ENCODE measurements around the gene CPNE4.

Gene CPNE4

GRCh38 chr3:131551761-131552160 is 483.1 kb downstream of the CPNE4 start:
- H3K4me1 Mint-ChIP-seq (ENCODE audit: low read depth), result no peaks in the 10 kb centered on the region
- H3K27me3 Mint-ChIP-seq, result peaks cover 11% of the 10 kb centered on the region
- no peaks in the 10 kb centered on the region for H3K36me3 Mint-ChIP-seq
- H3K4me3 Mint-ChIP-seq, result no peak overlapping the region
- no peak overlapping the region for H3K27ac Mint-ChIP-seq
- no peaks in the 10 kb centered on the region for H3K9me3 Mint-ChIP-seq (ENCODE audit: low read depth)

- no peaks in the 10 kb centered on the region for H3K4me1 Mint-ChIP-seq (ENCODE audit: low read depth)
- peaks cover 13% of the 10 kb centered on the region for H3K27me3 Mint-ChIP-seq
- no peak overlapping the region for H3K4me3 Mint-ChIP-seq
These were observed 484.0 kb downstream of the CPNE4 start for GRCh38 chr3:131550562-131551465.

DNA sequence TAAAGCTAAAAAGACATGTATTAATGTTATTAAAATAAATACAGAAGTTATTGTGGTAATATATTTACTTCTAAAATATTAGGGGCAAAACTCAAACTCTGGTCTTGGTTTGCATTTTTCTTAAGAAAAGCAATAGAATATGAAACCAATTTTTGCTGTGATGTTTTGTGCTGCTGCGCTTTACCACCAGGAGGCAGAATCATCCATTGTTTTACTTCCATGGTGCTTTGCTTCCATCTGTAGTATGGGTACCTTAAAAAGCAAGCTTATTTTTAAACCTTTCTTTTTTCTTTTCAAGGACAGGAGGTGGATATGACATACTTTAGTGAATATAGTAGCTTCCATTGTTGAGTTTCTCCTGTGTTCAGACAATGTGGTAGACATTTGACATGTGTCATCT is 485.5 kb downstream of the CPNE4 start:
- Mint-ChIP-seq H3K36me3 (no peaks in the 10 kb centered on the region), H3K4me1 (ENCODE audit: low read depth) (no peaks in the 10 kb centered on the region), H3K9me3 (ENCODE audit: low read depth) (no peaks in the 10 kb centered on the region), H3K27me3 (peaks cover 13% of the 10 kb centered on the region), H3K4me3 (no peak overlapping the region), H3K27ac (no peak overlapping the region)

More at GRCh38 chr3:131550562-131551465, 484.0 kb downstream of the CPNE4 start:
- H3K27ac Mint-ChIP-seq, result no peak overlapping the region
- H3K9me3 Mint-ChIP-seq (ENCODE audit: low read depth), result no peaks in the 10 kb centered on the region
- no peaks in the 10 kb centered on the region for H3K36me3 Mint-ChIP-seq

DNA sequence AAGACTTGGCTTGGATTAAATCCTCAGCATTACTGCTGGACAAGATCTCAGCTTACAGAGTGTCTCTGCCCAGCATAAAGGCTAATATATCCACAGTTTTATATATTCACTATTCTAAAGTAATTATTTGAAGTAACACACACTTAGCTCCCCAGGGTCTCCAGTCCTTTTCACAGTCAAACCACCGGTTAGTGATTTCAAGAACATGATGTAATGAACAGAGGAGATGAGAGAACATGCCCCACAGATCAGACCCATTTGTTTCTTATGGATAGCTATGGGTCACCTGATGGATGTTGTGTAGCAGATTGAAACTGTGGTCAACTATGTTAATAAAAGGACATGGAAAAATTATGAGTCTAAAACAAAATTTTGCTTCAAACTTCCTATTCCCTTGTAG is 487.2 kb downstream of the CPNE4 start:
- H3K27me3 Mint-ChIP-seq, result peaks cover 13% of the 10 kb centered on the region
- no peaks in the 10 kb centered on the region for H3K9me3 Mint-ChIP-seq (ENCODE audit: low read depth)
- H3K4me3 Mint-ChIP-seq, result no peak overlapping the region
- no peak overlapping the region for H3K27ac Mint-ChIP-seq
- H3K4me1 Mint-ChIP-seq (ENCODE audit: low read depth), result no peaks in the 10 kb centered on the region
- no peaks in the 10 kb centered on the region for H3K36me3 Mint-ChIP-seq

DNA sequence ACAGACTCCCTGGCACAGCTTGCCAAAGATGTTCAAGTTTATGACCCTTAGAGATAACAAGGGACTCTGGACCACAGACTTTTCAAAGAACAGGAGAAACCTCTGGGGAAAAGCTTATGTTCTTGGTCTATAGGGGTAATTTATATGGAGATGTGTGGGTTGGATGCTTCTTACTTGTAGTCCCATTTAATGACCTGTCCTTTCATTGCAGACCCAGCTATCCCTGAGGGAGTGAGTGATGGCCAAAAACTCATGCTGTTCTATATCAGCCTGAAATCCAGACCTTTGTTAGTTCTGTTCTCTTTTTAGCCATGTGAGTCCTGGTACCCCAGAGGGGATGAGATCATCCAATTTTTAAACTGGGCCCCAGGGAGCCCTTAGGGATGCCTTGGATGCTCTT is 488.4 kb downstream of the CPNE4 start:
- no peaks in the 10 kb centered on the region for H3K4me1 Mint-ChIP-seq (ENCODE audit: low read depth)
- peaks cover 13% of the 10 kb centered on the region for H3K27me3 Mint-ChIP-seq
- no peaks in the 10 kb centered on the region for H3K36me3 Mint-ChIP-seq
- H3K4me3 Mint-ChIP-seq, result no peak overlapping the region
- no peak overlapping the region for H3K27ac Mint-ChIP-seq
- no peaks in the 10 kb centered on the region for H3K9me3 Mint-ChIP-seq (ENCODE audit: low read depth)

- Mint-ChIP-seq H3K4me1 (ENCODE audit: low read depth) (no peaks in the 10 kb centered on the region), H3K27me3 (peaks cover 17% of the 10 kb centered on the region), H3K36me3 (no peaks in the 10 kb centered on the region), H3K9me3 (ENCODE audit: low read depth) (no peaks in the 10 kb centered on the region), H3K4me3 (no peak overlapping the region), H3K27ac (no peak overlapping the region)
These were observed 490.3 kb downstream of the CPNE4 start for GRCh38 chr3:131544557-131544956.

DNA sequence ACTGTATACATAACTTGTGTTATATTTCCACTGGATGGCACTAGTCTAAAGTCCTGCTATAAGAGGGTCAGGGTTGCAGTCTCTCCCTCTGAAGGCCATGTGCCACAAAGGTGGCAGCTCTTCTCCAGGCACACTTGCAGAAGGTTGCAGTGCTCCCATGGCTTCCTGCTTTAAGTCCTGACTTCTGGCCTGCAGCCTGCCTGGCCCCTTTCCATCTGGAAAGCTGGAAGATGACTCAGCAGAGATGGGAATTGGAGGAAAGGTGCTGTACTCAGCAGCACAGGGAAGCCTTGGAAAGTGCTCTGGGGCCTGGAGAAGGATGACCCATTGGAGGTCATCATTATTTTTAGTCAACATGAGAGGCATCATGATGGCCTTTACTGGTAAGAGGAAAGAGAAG is 491.1 kb downstream of the CPNE4 start:
- H3K4me1 Mint-ChIP-seq (ENCODE audit: low read depth), result no peaks in the 10 kb centered on the region
- H3K9me3 Mint-ChIP-seq (ENCODE audit: low read depth), result no peaks in the 10 kb centered on the region
- no peak overlapping the region for H3K27ac Mint-ChIP-seq
- no peaks in the 10 kb centered on the region for H3K36me3 Mint-ChIP-seq
- no peak overlapping the region for H3K4me3 Mint-ChIP-seq
- peaks cover 16% of the 10 kb centered on the region for H3K27me3 Mint-ChIP-seq

DNA sequence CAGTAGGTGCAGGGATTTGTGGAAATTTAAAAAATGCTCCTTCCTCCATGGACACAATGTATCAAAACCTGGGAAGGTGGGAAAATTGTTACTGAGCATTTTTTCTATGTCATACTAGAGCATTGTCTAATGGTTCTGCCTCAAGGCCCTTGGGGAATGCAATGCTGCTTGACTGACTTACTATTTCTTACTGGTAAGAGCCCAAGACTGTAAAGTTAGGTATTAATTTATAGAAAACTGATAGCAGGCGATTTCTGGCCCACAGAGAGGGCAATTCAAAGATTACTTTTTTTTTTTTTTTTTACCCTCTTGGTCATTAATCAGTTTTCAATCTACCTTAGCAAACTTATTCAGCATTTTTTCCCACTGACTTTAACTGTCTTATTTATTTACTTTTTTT is 493.5 kb downstream of the CPNE4 start:
- no peaks in the 10 kb centered on the region for H3K9me3 Mint-ChIP-seq (ENCODE audit: low read depth)
- H3K27ac Mint-ChIP-seq, result no peak overlapping the region
- peaks cover 8% of the 10 kb centered on the region for H3K27me3 Mint-ChIP-seq
- no peaks in the 10 kb centered on the region for H3K36me3 Mint-ChIP-seq
- no peak overlapping the region for H3K4me3 Mint-ChIP-seq
- H3K4me1 Mint-ChIP-seq (ENCODE audit: low read depth), result no peaks in the 10 kb centered on the region

DNA sequence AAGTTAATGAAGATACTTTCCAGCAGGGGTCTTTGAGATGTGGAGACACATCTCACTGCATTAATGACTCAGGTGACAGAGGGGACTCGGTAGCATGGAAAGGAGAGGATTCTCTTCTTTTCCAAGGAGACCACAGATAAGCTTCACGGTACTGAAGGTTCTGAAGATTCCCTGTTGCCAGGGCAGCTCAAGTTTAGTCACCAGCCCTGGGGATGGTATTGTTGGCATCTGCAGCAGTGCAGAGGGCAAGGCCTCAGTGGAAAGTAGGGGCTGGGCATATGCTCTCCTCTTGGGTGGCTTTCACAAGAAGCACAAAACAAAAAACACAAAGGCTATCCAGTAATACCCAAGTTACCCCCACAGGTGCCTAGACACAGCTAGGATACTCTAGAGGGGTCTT is 494.0 kb downstream of the CPNE4 start:
- Mint-ChIP-seq H3K4me3 (no peak overlapping the region), H3K9me3 (ENCODE audit: low read depth) (no peaks in the 10 kb centered on the region), H3K4me1 (ENCODE audit: low read depth) (no peaks in the 10 kb centered on the region), H3K36me3 (no peaks in the 10 kb centered on the region), H3K27me3 (peaks cover 8% of the 10 kb centered on the region), H3K27ac (no peak overlapping the region)

GRCh38 chr3:131540143-131540542 is 494.7 kb downstream of the CPNE4 start:
- no peak overlapping the region for H3K4me3 Mint-ChIP-seq
- no peaks in the 10 kb centered on the region for H3K9me3 Mint-ChIP-seq (ENCODE audit: low read depth)
- H3K36me3 Mint-ChIP-seq, result no peaks in the 10 kb centered on the region
- peaks cover 9% of the 10 kb centered on the region for H3K27me3 Mint-ChIP-seq
- H3K27ac Mint-ChIP-seq, result no peak overlapping the region
- no peaks in the 10 kb centered on the region for H3K4me1 Mint-ChIP-seq (ENCODE audit: low read depth)

DNA sequence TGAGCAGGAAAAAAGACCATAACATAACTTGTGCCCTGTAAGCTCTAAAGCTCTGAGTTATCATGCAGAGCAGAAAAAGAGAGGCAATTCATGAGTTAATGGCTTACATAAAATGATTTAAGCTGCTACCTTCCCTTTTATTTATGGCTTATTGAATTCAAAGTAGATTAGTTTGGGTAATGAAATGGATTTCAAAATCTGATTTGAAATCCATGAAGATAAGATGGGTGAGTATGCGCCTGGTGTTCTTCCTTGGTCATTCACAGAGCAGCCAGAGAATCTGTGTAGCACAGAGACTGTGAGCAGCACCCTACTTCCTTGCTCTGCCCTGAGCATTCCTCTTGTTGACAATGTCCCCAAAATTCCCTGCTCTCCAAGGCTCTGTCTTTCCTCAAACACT is 495.8 kb downstream of the CPNE4 start:
- Mint-ChIP-seq H3K27ac (no peak overlapping the region), H3K4me3 (no peak overlapping the region), H3K27me3 (peaks cover 9% of the 10 kb centered on the region), H3K4me1 (ENCODE audit: low read depth) (no peaks in the 10 kb centered on the region), H3K9me3 (ENCODE audit: low read depth) (no peaks in the 10 kb centered on the region), H3K36me3 (no peaks in the 10 kb centered on the region)

DNA sequence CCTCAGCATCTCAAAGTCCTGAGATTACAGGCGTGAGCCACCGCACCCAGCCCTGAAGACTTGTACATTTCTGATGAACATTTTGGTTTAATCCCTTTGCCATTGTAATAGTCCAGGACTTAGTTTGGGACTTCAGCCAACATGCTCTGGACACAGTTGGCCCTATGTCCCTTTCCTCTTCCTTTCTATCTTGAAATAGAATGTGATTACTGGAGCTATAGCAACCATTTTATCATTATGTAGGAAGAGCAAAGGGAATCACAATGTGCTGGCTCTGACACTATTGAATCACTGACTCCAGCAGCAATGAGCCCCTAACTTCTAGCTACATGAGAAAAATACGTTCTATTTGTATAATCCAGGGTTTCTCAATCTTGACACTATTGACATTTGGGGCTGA is 497.3 kb downstream of the CPNE4 start:
- Mint-ChIP-seq H3K4me3 (no peak overlapping the region), H3K36me3 (no peaks in the 10 kb centered on the region), H3K27me3 (peaks cover 9% of the 10 kb centered on the region)

GRCh38 chr3:131535596-131535995 is 499.2 kb downstream of the CPNE4 start:
- Mint-ChIP-seq H3K27me3 (peaks cover 17% of the 10 kb centered on the region), H3K36me3 (no peaks in the 10 kb centered on the region), H3K27ac (no peak overlapping the region), H3K4me3 (no peak overlapping the region), H3K4me1 (ENCODE audit: low read depth) (no peaks in the 10 kb centered on the region), H3K9me3 (ENCODE audit: low read depth) (no peaks in the 10 kb centered on the region)

More for the DNA sequence above, 497.3 kb downstream of the CPNE4 start:
- H3K9me3 Mint-ChIP-seq (ENCODE audit: low read depth), result no peaks in the 10 kb centered on the region
- no peak overlapping the region for H3K27ac Mint-ChIP-seq
- H3K4me1 Mint-ChIP-seq (ENCODE audit: low read depth), result no peaks in the 10 kb centered on the region

GRCh38 chr3:131535131-131535530 is 499.7 kb downstream of the CPNE4 start:
- H3K4me3 Mint-ChIP-seq, result no peak overlapping the region
- no peaks in the 10 kb centered on the region for H3K9me3 Mint-ChIP-seq (ENCODE audit: low read depth)
- no peaks in the 10 kb centered on the region for H3K4me1 Mint-ChIP-seq (ENCODE audit: low read depth)
- peaks cover 13% of the 10 kb centered on the region for H3K27me3 Mint-ChIP-seq
- H3K27ac Mint-ChIP-seq, result no peak overlapping the region
- no peaks in the 10 kb centered on the region for H3K36me3 Mint-ChIP-seq

GRCh38 chr3:131532645-131533044 is 502.2 kb downstream of the CPNE4 start:
- Mint-ChIP-seq H3K27me3 (peaks cover 19% of the 10 kb centered on the region), H3K27ac (no peak overlapping the region), H3K36me3 (no peaks in the 10 kb centered on the region), H3K4me3 (no peak overlapping the region), H3K9me3 (ENCODE audit: low read depth) (no peaks in the 10 kb centered on the region), H3K4me1 (ENCODE audit: low read depth) (no peaks in the 10 kb centered on the region)

DNA sequence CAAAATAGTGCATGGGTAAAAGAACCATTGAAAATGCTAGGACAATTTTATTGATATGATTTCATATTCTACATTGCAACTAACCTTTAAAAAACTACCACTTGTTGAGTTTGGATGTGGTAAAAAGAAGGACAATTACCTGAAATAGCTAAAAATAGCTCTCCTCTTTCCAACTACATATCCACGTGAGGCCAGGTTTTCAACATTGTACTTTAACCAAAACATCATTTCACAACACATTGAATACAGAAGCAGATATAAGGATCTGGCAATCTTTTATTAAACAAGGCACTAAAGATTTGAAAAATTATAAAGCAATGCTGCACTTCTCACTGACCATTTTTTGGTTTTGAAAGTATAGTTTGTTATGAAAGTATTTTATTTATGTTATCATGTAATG is 504.0 kb downstream of the CPNE4 start:
- Mint-ChIP-seq H3K36me3 (no peaks in the 10 kb centered on the region), H3K4me1 (ENCODE audit: low read depth) (peaks cover 2% of the 10 kb centered on the region), H3K9me3 (ENCODE audit: low read depth) (no peaks in the 10 kb centered on the region), H3K27me3 (peaks cover 22% of the 10 kb centered on the region), H3K27ac (no peak overlapping the region), H3K4me3 (no peak overlapping the region)

Data from activated naive CD8-positive, alpha-beta T cell (primary cell).